NAMALWA (cell line): ENCODE measurements around the gene MCF2L2.

ENCODE experiments used
- DNase-seq: peaks from one replicate; pipeline ENCODE4 v3.0.0-alpha.2; 2015; ENCODE audit warnings: low spot score

MCF2L2 gene

DNA sequence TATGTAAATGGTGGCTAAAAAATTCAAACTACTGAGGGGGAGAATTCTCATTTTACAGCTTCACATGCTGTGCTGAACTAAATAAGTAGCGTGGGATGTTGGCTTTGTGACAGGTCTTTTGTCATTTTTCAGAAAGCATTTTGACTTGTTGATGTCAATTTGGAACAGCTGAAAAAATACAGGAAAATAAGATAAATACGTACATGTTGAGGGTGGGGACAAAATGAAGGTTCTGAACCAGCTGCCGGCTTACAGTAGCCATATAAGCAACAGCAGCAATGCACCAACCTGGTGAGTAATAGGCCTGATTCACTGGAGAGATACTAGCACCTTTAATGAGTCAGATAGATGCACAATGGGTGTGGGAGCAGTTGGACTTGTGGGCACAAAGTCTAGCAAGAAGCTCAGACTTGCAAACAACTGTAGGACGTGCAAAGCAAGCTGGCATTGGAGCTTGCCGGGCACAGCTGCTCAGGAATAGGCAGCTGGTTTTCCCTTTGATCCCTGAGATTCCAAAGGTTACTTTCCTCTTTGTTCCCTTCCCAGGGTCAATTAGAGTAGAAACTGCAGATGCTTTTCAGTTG lies 162.5 kb downstream of the MCF2L2 start:
- no peak for DNase-seq

- DNase-seq, result no peak
Measured at GRCh38 chr3:183265157-183265642, 163.2 kb downstream of the MCF2L2 start.

DNA sequence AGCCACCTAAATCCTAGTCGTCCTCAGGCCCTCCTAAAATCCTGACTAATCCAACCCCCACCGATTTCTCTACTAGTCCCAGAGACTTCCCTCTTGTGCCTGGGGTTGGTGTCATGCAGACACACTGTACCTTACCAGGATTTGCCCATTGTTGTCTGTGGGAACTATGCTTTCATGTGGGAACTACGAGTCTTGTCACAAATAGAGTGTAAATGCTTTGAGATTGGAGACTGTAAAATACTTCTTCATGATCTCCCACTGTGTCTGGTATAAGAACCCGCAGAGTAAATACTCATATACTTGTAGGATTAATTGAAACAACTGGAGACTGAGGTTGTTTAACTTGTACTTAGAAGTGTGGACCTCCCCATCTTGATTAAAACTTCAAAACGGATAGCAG lies 164.2 kb downstream of the MCF2L2 start:
- DNase-seq, result no peak

- DNase-seq, result no peak
Measured at GRCh38 chr3:183262875-183263378, 165.5 kb downstream of the MCF2L2 start.

GRCh38 chr3:183261151-183261724 lies 167.2 kb downstream of the MCF2L2 start:
- no peak for DNase-seq

DNA sequence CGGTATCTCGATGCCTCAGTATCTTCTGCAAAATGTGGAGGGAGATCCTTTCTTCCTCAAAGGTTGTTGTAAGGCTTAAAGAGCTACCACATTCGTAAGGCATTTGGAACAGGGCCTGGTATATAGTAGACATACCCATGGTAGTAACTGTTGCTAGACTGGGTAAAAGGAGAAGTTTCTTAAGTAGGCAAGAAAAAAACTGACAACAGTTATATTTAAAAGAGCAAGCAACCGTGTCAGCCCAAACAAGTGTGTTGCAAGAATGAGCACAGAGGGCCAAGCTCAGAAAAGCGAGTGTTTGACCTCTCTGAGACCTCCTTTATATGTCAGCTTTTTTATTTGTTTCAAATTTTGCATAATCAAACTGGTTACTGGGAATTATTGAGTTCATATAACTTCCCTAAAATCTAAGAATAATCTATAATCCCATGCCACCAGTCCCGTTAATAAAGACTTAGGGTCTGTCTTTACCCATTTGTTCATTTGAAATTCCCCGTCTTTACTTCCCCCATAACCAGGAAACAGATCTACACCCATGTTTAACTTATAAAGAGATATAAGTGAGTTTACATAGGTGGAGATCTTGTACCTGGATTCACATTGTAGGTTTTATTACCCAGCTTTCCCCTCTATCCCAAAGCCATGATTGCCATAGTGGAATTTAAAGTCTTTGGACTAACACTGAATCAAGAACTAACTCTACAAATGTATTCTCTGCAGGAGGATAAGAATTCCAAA lies 168.1 kb downstream of the MCF2L2 start:
- peak; percentile 70 for DNase-seq

- DNase-seq, result no peak
Measured at GRCh38 chr3:183259621-183260020, 168.8 kb downstream of the MCF2L2 start.

GRCh38 chr3:183259087-183259486 lies 169.3 kb downstream of the MCF2L2 start:
- no peak for DNase-seq

DNA sequence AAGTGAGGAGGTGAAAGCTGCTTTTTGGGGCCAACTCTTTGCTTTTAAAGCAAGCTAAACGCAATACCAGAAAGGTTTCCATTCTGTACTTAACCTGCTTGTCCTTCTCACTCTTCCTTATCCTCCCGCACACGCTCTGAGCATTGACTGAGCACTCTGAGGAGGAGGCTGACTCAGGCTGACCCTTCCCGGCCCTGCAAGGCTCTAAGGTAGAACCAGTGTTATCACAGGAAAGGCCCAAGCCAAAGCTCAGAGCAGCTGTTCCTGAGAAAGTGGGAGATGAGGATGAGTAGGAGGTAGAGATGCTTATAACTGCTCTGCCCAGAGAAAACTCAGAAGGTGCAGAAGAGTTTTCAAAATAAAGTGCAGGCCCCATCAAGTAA lies 173.1 kb downstream of the MCF2L2 start:
- DNase-seq, result no peak

- DNase-seq, result no peak
Measured at GRCh38 chr3:183254487-183255347, 173.7 kb downstream of the MCF2L2 start.

DNA sequence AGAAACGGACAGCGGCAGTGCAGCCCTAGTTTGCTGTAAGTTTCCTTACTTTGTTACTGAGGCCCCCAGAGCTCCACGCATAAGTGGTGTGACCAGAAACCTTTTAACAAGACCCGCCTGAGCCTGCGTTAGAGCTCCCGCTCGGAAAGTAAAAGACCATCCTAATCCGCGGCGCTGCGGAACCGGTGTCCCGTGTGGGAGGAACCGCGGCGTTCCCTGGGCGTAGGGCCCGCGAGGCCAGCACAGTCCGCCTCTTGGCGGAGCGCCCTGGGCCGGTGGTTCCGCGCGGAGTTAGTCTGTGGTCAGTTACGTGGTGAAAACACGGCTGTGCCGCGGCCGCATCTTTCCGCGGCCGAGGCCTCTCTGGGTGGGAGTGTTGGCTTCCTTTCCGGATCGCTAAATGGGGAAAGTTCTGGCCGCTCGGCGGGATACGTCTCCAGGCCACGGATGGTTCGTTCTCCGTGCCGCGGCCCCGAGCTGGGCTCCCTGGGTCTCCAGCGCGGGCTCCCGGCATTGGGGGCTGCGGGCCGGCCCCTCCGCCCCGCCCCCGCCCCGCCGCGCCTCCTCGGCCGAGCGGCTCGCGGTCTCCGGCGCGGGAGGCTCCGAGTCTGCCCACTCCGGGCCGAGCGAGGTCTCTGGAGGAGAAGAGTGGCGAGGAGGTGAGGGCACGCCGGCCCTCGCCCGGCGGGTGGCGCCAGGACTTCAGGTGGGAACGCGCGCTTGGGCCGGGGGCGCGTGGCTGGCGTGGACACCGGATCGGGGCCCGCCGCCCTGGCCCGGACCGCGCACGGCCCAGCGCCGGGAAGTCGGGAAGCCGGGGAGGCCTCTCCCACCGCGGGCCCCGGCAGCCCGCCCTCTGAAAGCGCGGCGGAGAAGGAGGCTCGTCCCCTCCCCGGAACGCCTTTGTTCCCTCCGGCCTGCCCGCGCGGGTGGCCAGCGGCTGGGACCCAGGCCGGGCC lies 174.6 kb downstream of the MCF2L2 start:
- no peak for DNase-seq

GRCh38 chr3:183252973-183253527 lies 175.4 kb downstream of the MCF2L2 start, which contains the start of gene B3GNT5:
Gene B3GNT5 (plus strand): TSS chr3:183253253. CDS start chr3:183269799, 16,546 bp downstream.
- DNase-seq, result no peak

GRCh38 chr3:183252118-183252782 lies 176.2 kb downstream of the MCF2L2 start:
- DNase-seq, result no peak

DNA sequence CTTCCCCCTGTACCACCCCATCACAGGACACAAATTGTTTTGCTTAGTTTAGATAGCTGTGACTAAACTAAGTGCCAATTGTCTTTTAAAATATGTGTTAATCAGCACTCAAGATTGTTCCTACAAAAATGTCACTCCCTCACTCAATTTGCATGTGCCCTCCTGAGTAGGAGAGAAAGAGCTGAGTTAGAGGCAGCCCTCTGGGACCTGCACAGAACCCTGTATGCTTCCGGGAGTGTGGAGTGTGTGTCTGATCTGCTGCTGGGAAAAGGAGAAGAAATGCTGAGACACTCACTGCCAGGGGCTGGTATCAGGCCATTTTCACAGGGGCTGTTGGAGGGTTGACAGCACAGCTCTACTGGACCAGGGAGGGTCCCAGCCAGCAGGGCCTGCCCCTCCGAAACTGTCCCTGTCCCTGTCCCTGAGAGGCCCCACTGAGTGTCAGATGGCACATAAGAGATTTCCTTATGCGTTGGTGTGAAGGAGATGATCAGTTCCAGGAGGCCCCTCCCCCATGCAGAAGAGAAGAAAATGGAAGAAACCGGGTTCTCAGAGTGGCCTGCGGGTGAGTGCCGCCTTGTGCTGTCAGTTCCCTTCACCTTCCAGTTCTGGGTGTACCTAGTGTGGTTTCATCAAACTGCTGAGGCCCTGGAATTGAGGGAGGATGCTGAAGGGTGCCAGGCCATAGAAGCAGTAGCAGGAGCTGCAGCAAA lies 179.3 kb downstream of the MCF2L2 start:
- DNase-seq, result no peak

DNA sequence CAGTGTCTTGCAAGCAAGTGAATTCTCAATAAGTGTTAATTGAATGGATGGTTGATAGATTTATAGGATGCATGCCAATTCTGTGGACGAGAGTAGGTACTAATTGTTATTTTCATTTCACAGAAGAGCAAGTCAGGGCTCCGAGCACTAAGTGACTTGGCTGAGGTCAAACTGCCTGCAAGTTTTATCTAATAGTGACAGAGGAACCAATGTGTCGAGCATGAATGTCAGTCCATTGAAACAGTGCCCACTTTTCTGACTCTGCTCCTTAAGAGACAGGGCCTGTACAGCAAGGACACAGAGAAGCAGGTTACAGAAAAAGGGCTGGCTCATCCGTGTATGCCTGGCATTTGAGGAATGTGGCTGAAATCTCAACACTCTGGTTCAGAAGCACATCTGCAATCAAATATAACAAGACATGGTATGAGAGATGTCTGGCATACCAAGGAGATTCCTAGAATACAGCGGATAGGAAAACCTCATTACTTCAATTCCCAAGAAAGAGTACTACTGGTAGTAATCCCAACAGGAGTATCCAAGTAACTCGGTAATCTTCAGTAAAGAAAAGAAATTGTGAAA lies 181.3 kb downstream of the MCF2L2 start:
- DNase-seq, result no peak

- DNase-seq, result no peak
Measured at GRCh38 chr3:183244981-183245476, 183.4 kb downstream of the MCF2L2 start.

- no peak for DNase-seq
Measured at GRCh38 chr3:183244219-183244618, 184.2 kb downstream of the MCF2L2 start.

DNA sequence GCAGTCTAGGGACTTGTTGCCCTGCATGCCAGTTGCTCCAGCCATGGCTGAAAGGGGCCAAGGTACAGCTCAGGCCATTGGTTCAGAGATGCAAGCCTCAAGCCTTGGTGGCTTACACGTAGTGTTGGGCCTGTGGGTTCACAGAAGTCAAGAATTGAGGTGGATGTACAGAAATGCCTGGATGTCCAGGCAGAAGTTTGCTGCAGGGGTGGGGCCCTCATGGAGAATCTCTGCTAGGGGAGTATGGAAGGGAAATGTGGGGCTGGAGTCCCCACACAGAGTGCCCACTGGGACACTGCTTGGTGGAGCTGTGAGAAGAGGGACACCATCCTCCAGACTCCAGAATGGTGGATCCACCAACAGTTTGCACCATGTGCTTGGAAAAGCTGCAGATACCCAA lies 186.0 kb downstream of the MCF2L2 start:
- no peak for DNase-seq

- no peak for DNase-seq
Measured at GRCh38 chr3:183239046-183239445, 189.4 kb downstream of the MCF2L2 start.
